Measurements from ENCODE around the gene ZNF222. TPM values are rescaled to one million over a fixed set of nuclear protein-coding genes. Genes with fewer than 3 reads are reported as not detected.

The ZNF222 gene
- total and polyA plus RNA-seq, 2 of the 8 experiments (the other 6 are each of a cell fraction or from before 2014, with no cell fraction given), result 1.7 to 3.4 TPM

DNA sequence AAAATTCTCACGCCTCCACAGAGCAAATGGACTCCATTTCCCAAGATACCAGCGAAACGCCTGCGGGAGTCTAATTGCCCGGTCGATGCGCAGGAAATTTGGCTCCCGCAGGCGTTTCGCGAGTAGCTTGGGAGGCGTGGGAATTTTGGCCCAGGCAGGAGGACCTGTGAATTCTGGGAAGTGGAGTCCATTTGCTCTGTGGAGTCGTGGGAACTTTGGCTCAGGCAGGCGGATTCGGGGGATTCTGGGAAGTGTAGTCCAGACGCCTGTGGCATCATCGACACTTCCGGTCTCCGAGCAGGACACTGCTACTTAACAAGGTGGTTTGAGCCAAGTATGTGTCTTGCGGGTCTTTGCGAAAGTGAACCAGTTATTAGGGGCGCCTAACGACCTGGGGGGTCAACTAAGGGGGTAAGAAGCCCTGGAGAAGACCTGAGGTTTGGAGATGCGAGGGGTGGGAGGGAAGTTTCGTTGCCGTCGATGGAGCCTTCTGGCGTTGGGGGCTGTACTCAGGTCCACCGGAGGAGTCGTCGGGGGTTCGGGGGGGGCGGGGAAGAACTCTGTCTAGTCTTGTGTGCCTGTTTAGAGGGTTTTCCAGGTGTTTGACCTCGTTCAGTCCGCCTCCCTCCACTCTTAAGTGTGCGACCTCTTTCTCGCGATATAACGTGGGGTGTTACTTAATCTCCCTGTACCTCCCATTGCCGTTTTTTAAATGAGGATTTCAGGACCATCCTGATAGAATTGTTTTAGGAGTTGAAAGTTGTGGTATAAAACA lies 41.1 kb upstream of the ZNF222 start, which contains the start of gene ZNF155 (continued):
- TF ChIP-seq, protein P1, sequence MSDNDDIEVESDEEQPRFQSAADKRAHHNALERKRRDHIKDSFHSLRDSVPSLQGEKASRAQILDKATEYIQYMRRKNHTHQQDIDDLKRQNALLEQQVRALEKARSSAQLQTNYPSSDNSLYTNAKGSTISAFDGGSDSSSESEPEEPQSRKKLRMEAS (IDR thresholded peaks at IDR 0.05), result no peak; the same call in 1 of the 2 replicates
- TF ChIP-seq KDM5A (IDR thresholded peaks at IDR 0.05; ENCODE audit: low read length) (no peak), POU5F1 (IDR thresholded peaks at IDR 0.05; ENCODE audit: low read depth, low read length) (no peak), CHD1 (IDR thresholded peaks at IDR 0.05; ENCODE audit: low read depth, low read length) (no peak), GABPA (IDR thresholded peaks at IDR 0.05; ENCODE audit: borderline replicate concordance, insufficient read depth, low read length) (peak; percentile 83; the same call in 1 of the 2 replicates), GTF2F1 (IDR thresholded peaks at IDR 0.05; ENCODE audit: borderline replicate concordance, low read depth, low read length) (no peak), FOSL1 (IDR thresholded peaks at IDR 0.05; ENCODE audit: insufficient read depth, low read depth, low read length) (no peak), SAP30 (IDR thresholded peaks at IDR 0.05; ENCODE audit: insufficient read depth, insufficient replicate concordance, low read length) (no peak), TCF12 (IDR thresholded peaks at IDR 0.05; ENCODE audit: low read depth, low read length) (no peak), BACH1 (IDR thresholded peaks at IDR 0.05; ENCODE audit: low read length) (peak; percentile 42; the same call in 1 of the 2 replicates), CBX8 (IDR thresholded peaks at IDR 0.05; ENCODE audit: borderline replicate concordance, low read depth, low read length) (no peak), TAF7 (optimal IDR thresholded peaks at IDR 0.05; ENCODE audit: borderline replicate concordance, low read depth, low read length) (no peak), CTBP2 (IDR thresholded peaks at IDR 0.05; ENCODE audit: borderline replicate concordance, insufficient read depth, insufficient read length, low read length) (no peak), POLR2A (IDR thresholded peaks at IDR 0.05; ENCODE audit: control extremely low read depth in 1 of 2, low read depth in 2 of 2, low read length in 2 of 2) (peak in 1 of 2 experiments; percentile 36; a peak in 1 of 3 replicates), MAFK (IDR thresholded peaks at IDR 0.05; ENCODE audit: low read depth, low read length) (no peak), RNF2 (IDR thresholded peaks at IDR 0.05; ENCODE audit: borderline replicate concordance, low read depth, low read length, missing control alignments, poor library complexity, severe bottlenecking) (no peak), NRF1 (IDR thresholded peaks at IDR 0.05; ENCODE audit: low read depth, low read length) (no peak), SP1 (IDR thresholded peaks at IDR 0.05; ENCODE audit: low read depth, low read length) (no peak), CBX5 (IDR thresholded peaks at IDR 0.05; ENCODE audit: low read depth, low read length) (no peak), SP4 (IDR thresholded peaks at IDR 0.05; ENCODE audit: low read length) (no peak)
- TF ChIP-seq, protein P2, sequence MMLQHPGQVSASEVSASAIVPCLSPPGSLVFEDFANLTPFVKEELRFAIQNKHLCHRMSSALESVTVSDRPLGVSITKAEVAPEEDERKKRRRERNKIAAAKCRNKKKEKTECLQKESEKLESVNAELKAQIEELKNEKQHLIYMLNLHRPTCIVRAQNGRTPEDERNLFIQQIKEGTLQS (IDR thresholded peaks at IDR 0.05; ENCODE audit: insufficient read depth, low read depth, low read length), result 0 out of 2 replicates have a peak, but pooled peaks have one; percentile 40
- TF ChIP-seq, protein P3, sequence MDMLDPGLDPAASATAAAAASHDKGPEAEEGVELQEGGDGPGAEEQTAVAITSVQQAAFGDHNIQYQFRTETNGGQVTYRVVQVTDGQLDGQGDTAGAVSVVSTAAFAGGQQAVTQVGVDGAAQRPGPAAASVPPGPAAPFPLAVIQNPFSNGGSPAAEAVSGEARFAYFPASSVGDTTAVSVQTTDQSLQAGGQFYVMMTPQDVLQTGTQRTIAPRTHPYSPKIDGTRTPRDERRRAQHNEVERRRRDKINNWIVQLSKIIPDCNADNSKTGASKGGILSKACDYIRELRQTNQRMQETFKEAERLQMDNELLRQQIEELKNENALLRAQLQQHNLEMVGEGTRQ (IDR thresholded peaks at IDR 0.05; ENCODE audit: low read length), result no peak

Measured in H1 (cell line).